ENCODE results near the gene SRSF9. TPM values are rescaled to one million over a fixed set of nuclear protein-coding genes. Genes with fewer than 3 reads are reported as not detected.

Gene SRSF9
- total and polyA plus RNA-seq, 2 experiments from 2014 or later, result 166 to 263 TPM

- peak within 1 kb of the TSS; percentile 89 for H2AFZ ChIP-seq
- no peaks in the 10 kb centered on the region for H3K9me2 ChIP-seq (replicated peaks; ENCODE audit: insufficient read depth)
- H4K20me1 ChIP-seq (ENCODE audit: insufficient read depth, poor library complexity, severe bottlenecking), result peaks cover 8% of the 10 kb centered on the region
- WGBS (ENCODE audit: low lambda C conversion rate, missing lambda C conversion rate), result under 1% methylated on average over 55 of the region's 73 CpGs
- no peaks in the 10 kb centered on the region for H3K27me3 ChIP-seq
- H3K9me3 ChIP-seq (ENCODE audit: low read depth), result no peaks in the 10 kb centered on the region
- H3K4me1 ChIP-seq (ENCODE audit: insufficient read depth), result peaks cover 21% of the 10 kb centered on the region
- H3K36me3 ChIP-seq (replicated peaks; ENCODE audit: insufficient read depth, low read depth), result peaks cover 4% of the 10 kb centered on the region
- DNase-seq (ENCODE audit: low spot score), result peak; percentile 91
- no peak for TF ChIP-seq EZH2 (IDR thresholded peaks at IDR 0.05; ENCODE audit: borderline replicate concordance)
- TF ChIP-seq CTCF (IDR thresholded peaks at IDR 0.05; ENCODE audit: poor library complexity), result no peak
- TF ChIP-seq EZH2phosphoT487 (IDR thresholded peaks at IDR 0.05; ENCODE audit: low read depth, severe bottlenecking, unreplicated experiment), result no peak
- H3K79me2 ChIP-seq, result peaks cover 86% of the 10 kb centered on the region
- peak within 1 kb of the TSS; percentile 94 for H3K4me2 ChIP-seq
- peak within 1 kb of the TSS; percentile 87 for H3K4me3 ChIP-seq
- peak within 1 kb of the TSS; percentile 97 for H3K27ac ChIP-seq
Observed at GRCh38 chr12:120445911-120446843, 23.4 kb downstream of the SRSF9 start, which contains the start of the genes GATC and TRIAP1. Gene GATC (plus strand): TSS chr12:120446444. CDS start chr12:120446481, 37 bp downstream. Gene TRIAP1 (minus strand): TSS chr12:120446384. CDS start chr12:120446372, 12 bp downstream.

GRCh38 chr12:120444676-120445075 lies 24.9 kb downstream of the SRSF9 start:
- H2AFZ ChIP-seq, result no peak overlapping the region
- peaks cover 24% of the 10 kb centered on the region for H3K4me1 ChIP-seq (ENCODE audit: insufficient read depth)
- WGBS (ENCODE audit: low lambda C conversion rate, missing lambda C conversion rate), result 94% methylated on average over 2 of the region's 2 CpGs
- H3K4me3 ChIP-seq, result no peak overlapping the region
- no peaks in the 10 kb centered on the region for H3K9me2 ChIP-seq (replicated peaks; ENCODE audit: insufficient read depth)
- H3K27ac ChIP-seq, result no peak overlapping the region
- peaks cover 89% of the 10 kb centered on the region for H3K79me2 ChIP-seq
- H3K27me3 ChIP-seq, result no peaks in the 10 kb centered on the region
- TF ChIP-seq EZH2phosphoT487 (IDR thresholded peaks at IDR 0.05; ENCODE audit: low read depth, severe bottlenecking, unreplicated experiment) (no peak), CTCF (IDR thresholded peaks at IDR 0.05; ENCODE audit: poor library complexity) (no peak), EZH2 (IDR thresholded peaks at IDR 0.05; ENCODE audit: borderline replicate concordance) (no peak)
- H3K4me2 ChIP-seq, result peak overlapping the region; percentile 73
- peaks cover 13% of the 10 kb centered on the region for H4K20me1 ChIP-seq (ENCODE audit: insufficient read depth, poor library complexity, severe bottlenecking)
- peaks cover 4% of the 10 kb centered on the region for H3K36me3 ChIP-seq (replicated peaks; ENCODE audit: insufficient read depth, low read depth)
- H3K9me3 ChIP-seq (ENCODE audit: low read depth), result no peaks in the 10 kb centered on the region
- no peak for DNase-seq (ENCODE audit: low spot score)

GRCh38 chr12:120439646-120440247 lies 29.8 kb downstream of the SRSF9 start:
- Histone ChIP-seq H2AFZ (no peak overlapping the region), H3K4me2 (peak overlapping the region; percentile 83), H3K36me3 (replicated peaks; ENCODE audit: insufficient read depth, low read depth) (no peaks in the 10 kb centered on the region), H3K79me2 (peaks cover 57% of the 10 kb centered on the region), H3K4me1 (ENCODE audit: insufficient read depth) (peaks cover 17% of the 10 kb centered on the region), H3K27ac (no peak overlapping the region), H3K4me3 (no peak overlapping the region), H3K9me2 (replicated peaks; ENCODE audit: insufficient read depth) (no peaks in the 10 kb centered on the region), H3K9me3 (ENCODE audit: low read depth) (no peaks in the 10 kb centered on the region), H3K27me3 (no peaks in the 10 kb centered on the region), H4K20me1 (ENCODE audit: insufficient read depth, poor library complexity, severe bottlenecking) (peaks cover 25% of the 10 kb centered on the region)
- 35% methylated on average over 6 of the region's 6 CpGs for WGBS (ENCODE audit: low lambda C conversion rate, missing lambda C conversion rate)
- peak; percentile 86 for DNase-seq (ENCODE audit: low spot score)
- TF ChIP-seq CTCF (IDR thresholded peaks at IDR 0.05; ENCODE audit: poor library complexity) (peak; percentile 66), EZH2 (IDR thresholded peaks at IDR 0.05; ENCODE audit: borderline replicate concordance) (no peak)

All from hepatocyte (in vitro differentiated cells).